SIG-M5 treated with dmso at 0.1 percent for 504 hours (cell line): Measurements from ENCODE around the gene BRINP3.
"Not testable (repeated sequence)": the region's sequence is repeated elsewhere in the genome, so short reads cannot be mapped to it uniquely, and the experiment has no call there.

Source experiments
- DNase-seq: peaks from one replicate; lab custom pipeline; 2025; ENCODE audit not compliant: unreplicated experiment; lab: John Stamatoyannopoulos, UW

Gene BRINP3

DNA sequence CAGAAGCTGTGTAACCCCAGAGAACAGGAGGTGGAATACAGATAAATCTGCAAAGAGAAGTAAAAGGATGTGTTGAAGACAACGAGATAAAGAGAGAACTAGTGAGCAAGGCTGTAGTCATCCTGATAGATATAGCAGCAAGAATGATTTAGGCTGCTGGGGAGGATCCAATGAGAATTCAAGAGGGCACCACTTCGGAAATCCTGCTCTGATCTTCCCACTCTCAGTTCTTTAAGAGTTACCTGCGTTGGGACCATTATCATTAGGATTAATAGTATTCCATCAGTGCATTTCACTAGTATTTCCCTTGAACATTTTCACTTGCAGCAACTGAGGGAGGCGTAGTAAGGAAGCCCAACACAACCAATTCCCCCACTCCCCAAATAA, at the start of gene BRINP3:
BRINP3 (minus strand) TSS at position 103 of the 387 bp plus-strand sequence.
- no peak for DNase-seq

DNA sequence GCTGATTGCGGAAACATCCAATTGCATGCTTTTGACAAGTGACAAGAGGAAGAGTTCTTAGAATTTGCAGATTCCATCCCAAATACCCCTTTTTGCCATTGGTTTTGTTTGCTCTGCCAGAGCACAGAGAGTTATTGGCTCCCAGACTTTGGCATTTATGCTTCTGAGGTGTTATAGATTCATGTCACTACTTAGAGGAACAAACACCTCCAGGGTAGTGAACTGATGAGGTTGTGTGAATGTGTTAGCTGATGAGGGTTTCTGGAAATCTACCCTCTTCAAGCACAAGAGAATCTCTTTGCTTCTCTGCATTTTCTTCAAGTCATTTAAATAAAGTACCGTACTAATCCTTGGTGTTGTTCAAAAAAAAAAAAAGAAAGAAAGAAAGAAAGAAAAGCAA, 33.9 kb upstream of the BRINP3 start:
- DNase-seq, result no peak

DNA sequence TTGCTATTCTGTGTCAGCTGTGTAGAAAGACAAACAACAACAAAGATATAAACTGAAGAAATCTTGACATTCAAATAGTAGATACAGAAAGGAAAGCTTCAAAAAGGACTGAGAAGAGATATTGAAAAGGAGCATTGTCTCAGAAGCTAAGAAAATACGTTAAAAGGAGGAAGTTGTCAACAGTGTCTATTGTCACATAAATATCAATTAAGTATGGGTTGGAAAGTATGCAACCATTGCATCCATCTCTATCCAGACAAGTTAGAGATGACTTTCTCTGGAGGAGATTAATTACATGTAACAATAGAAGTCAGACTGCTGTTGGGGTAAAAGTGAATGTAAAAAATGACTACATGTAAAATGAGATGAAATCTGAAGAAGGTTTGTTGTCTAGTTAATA, 29.7 kb upstream of the BRINP3 start:
- no peak for DNase-seq

DNA sequence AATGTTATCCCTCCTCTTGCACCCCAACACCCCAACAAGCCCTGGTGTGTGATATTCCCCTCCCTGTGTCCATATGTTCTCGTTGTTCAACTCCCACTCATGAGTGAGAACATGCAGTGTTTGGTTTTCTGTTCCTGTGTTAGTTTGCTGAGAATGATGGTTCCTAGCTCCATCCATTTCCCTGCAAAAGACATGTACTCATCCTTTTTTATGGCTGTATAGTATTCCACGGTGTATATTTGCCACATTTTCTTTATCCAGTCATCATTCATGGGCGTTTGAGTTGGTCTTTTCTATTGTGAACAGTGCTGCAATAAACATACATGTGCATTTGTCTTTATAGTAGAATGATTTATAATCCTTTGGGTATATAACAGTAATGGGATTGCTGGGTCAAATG, 26.9 kb upstream of the BRINP3 start:
- not testable (repeated sequence) for DNase-seq

GRCh38 chr1:190497565-190497964, 19.9 kb upstream of the BRINP3 start:
- no peak for DNase-seq

DNA sequence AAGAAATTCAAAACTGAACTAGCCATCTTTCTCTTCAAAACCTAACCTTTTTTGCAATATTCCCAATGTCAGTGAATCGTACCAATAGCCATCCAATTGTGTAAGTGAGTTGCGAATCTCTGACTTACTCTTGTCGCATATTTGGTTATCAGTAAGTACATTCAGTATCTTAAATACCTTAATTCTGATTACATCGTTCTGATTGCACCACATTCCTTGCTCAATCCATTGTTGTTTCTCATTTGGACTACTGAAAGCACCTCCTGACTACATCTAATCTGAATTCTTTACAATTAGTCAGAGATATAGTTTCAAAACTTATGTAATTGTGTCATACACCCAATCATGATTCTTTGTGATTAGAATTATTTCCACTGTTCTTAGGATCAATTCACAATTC, 16.8 kb upstream of the BRINP3 start:
- DNase-seq, result no peak

- DNase-seq, result no peak
Measured at GRCh38 chr1:190491404-190491803, 13.7 kb upstream of the BRINP3 start.

- DNase-seq, result no peak
Measured at GRCh38 chr1:190484045-190484444, 6.4 kb upstream of the BRINP3 start.

- no peak for DNase-seq
Measured at GRCh38 chr1:190480231-190480630, 2.6 kb upstream of the BRINP3 start.

GRCh38 chr1:190479516-190479915, 1.9 kb upstream of the BRINP3 start:
- no peak for DNase-seq

DNA sequence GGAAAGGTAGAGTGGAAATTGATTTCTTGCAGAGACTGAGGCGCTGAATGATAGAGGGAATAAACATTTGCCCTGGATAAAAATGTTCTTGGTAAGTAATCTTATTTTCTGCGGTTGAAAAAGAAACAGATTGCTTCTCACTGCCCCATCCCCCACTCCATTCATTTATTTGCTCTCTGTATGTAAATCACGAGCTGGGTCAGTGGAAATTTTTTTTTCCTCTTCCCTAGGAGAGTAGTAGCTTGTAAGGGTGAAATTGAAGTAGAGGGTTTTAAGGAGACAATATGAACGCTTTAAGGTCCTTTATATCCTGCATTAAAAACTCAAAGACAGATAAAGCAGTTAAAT, 1.4 kb upstream of the BRINP3 start:
- no peak for DNase-seq

- DNase-seq, result no peak
Measured at GRCh38 chr1:190478149-190479049, 735 bp upstream of the BRINP3 start.

GRCh38 chr1:190476806-190477205, 858 bp downstream of the BRINP3 start:
- DNase-seq, result no peak

- no peak for DNase-seq
Measured at GRCh38 chr1:190476321-190476720, 1.3 kb downstream of the BRINP3 start.

DNA sequence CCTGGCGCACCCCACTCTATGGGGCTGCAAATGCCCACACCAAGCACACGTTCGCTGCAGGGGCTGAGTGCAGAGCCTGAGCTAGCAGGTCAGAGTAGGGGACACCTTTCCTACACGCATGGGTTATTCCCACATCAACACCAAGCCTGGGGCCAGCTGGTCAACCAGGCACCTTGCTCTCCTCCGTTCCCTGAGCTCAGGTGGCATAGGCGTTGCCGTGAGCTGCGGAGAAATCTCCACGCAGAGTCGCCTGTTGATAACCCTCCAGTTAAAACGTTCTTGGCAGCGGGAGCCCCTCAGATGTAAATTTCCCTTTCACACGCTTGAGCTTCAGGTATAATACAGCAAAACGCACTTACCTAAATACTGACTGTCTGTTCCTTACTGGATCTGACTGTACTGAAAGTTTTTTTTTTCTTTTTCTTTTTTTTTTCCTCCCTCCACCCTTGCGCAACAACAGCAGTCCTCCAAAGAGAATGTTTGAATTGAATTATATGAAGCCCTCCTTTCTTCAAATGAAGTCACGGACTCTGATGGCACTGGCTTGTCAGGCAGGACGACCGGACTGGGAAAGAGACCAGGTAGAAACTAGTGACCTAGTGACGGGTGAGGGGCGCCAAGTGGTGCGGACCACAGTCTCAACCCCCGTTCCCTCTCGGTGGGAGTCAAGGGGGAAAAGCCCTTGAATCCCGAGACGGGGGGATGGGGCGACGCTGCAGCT, 2.1 kb downstream of the BRINP3 start:
- DNase-seq, result no peak

GRCh38 chr1:190474650-190475211, 2.9 kb downstream of the BRINP3 start:
- DNase-seq, result no peak

GRCh38 chr1:190474010-190474409, 3.7 kb downstream of the BRINP3 start:
- DNase-seq, result no peak

- DNase-seq, result no peak
Measured at GRCh38 chr1:190472494-190472893, 5.2 kb downstream of the BRINP3 start.

DNA sequence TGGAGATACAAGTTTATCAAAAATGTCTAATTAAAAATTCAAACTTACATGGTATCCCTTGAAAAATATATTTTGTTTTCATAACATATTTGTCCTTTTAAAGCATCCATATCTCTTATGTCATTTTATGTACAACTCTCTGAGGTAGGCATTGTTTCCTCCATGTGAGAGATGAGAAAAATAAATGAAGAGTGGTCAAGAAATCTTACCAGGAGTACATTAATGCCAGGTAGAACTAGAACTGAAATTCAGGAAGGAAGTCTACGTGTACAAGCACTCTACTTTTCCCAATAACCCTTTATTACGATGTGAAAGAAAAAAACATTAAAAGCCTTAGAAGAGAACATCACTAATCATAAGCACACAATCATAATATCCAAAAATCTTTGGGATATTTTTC, 5.6 kb downstream of the BRINP3 start:
- no peak for DNase-seq

DNA sequence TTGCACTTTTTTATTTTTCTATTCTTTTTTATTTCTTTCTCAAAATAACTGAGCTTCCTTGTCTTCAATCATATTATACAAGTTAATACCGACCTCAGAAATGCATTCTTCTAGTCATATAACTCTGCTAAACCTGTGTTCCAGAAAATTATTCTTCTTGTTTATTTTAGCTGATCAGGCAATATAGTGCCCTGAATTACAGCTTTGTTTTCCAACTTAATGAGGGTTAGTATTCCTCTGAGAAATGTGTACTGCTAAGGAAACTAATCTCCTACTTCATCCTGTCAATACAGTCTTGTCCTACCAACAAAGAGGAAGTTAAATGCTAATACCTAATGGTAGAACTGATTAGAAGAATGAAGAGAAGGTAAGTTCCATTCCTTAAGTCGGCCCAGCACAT, 13.0 kb downstream of the BRINP3 start:
- DNase-seq, result no peak

DNA sequence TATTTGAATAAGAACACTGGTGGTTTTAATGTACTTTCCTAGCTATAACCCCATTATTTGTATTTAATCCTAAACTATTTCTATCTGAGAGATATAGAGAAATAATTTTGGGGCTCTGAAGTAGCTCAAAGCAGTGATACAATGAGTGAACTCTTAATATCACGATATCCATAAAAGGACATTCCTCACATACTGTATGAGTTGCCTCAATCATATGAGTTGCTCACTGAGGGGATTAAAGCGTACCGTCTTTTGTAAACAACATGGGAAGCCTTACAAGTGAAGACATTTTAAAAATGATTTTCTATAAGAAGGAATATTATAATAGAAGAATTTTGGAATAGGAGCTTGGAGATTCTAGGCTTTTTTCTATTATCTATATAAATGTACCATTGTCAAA, 21.5 kb downstream of the BRINP3 start:
- no peak for DNase-seq

GRCh38 chr1:190455631-190456030, 22.0 kb downstream of the BRINP3 start:
- no peak for DNase-seq
